Neural progenitor cell (in vitro differentiated cells): ENCODE measurements around the gene LCK. TPM values are rescaled to one million over a fixed set of nuclear protein-coding genes. Genes with fewer than 3 reads are reported as not detected.
"Not testable (repeated sequence)": the region's sequence is repeated elsewhere in the genome, so short reads cannot be mapped to it uniquely, and the experiment has no call there.

Source experiments
- DNase-seq: peaks from one replicate; pipeline ENCODE4 v3.0.0-alpha.2; 2016; ENCODE audit warnings: low spot score
- H2AFZ ChIP-seq: fragments of 200-600 bp; sonication (generic); replicated peaks from 2 replicates; pipeline ENCODE4 v1.6.1; 2016; ENCODE audit warnings: antibody characterized with exemption
- H3F3A ChIP-seq: fragments of 200-600 bp; sonication (generic); 2 replicates; pipeline ENCODE4 v1.6.1; 2016; ENCODE audit warnings: antibody characterized with exemption, low read depth
- H3K27ac ChIP-seq: fragments of 200-600 bp; sonication (generic); 2 replicates; pipeline ENCODE4 v1.5.1; 2016; ENCODE audit warnings: mild to moderate bottlenecking
- H3K27me3 ChIP-seq: fragments of 200-600 bp; sonication (generic); 2 replicates; pipeline ENCODE4 v1.6.1; 2016; ENCODE audit warnings: mild to moderate bottlenecking, moderate library complexity
- H3K36me3 ChIP-seq: fragments of 200-600 bp; sonication (generic); 2 replicates; pipeline ENCODE4 v1.5.1; 2016
- H3K4me1 ChIP-seq: fragments of 200-600 bp; sonication (generic); 2 replicates; pipeline ENCODE4 v1.6.1; 2016; ENCODE audit warnings: mixed run types
- H3K4me2 ChIP-seq: fragments of 200-600 bp; sonication (generic); 2 replicates; pipeline ENCODE4 v1.6.1; 2016
- H3K4me3 ChIP-seq: fragments of 200-600 bp; sonication (generic); 2 replicates; pipeline ENCODE4 v1.5.1; 2016
- H3K79me2 ChIP-seq: fragments of 200-600 bp; sonication (generic); 2 replicates; pipeline ENCODE4 v1.6.1; 2016; ENCODE audit warnings: low read depth
- H3K9ac ChIP-seq: fragments of 200-600 bp; sonication (generic); 2 replicates; pipeline ENCODE4 v1.6.1; 2016
- H3K9me3 ChIP-seq: fragments of 200-600 bp; sonication (generic); 2 replicates; pipeline ENCODE4 v1.5.1; 2016; ENCODE audit warnings: low read depth
- H4K20me1 ChIP-seq: fragments of 200-600 bp; sonication (generic); 2 replicates; pipeline ENCODE4 v1.6.1; 2016; ENCODE audit warnings: low read depth
- H3K27ac Mint-ChIP-seq: 3 replicates; pipeline ENCODE4 v1.8.0; 2021; ENCODE audit warnings: mixed read lengths
- H3K27me3 Mint-ChIP-seq: 2 replicates; pipeline ENCODE4 v1.8.0; 2022; ENCODE audit warnings: low read depth, mild to moderate bottlenecking, inconsistent platforms, moderate library complexity, mixed read lengths; ENCODE audit not compliant: insufficient read depth
- H3K36me3 Mint-ChIP-seq: 3 replicates; pipeline ENCODE4 v1.8.0; 2021; ENCODE audit warnings: mixed read lengths
- H3K4me1 Mint-ChIP-seq: 3 replicates; pipeline ENCODE4 v1.8.0; 2021; ENCODE audit warnings: mixed read lengths
- H3K4me3 Mint-ChIP-seq: 3 replicates; pipeline ENCODE4 v1.8.0; 2021; ENCODE audit warnings: mild to moderate bottlenecking, moderate library complexity, mixed read lengths
- H3K9me3 Mint-ChIP-seq: 3 replicates; pipeline ENCODE4 v1.8.0; 2020; ENCODE audit warnings: mixed read lengths
- CTCF ChIP-seq: fragments of 200-600 bp; sonication (generic); IDR thresholded peaks from 2 replicates; pipeline ENCODE4 v1.5.1; 2017; ENCODE audit warnings: antibody characterized with exemption, mild to moderate bottlenecking
- EZH2 ChIP-seq: fragments of 200-600 bp; sonication (generic); IDR thresholded peaks from 2 replicates; pipeline ENCODE4 v1.6.1; 2017; ENCODE audit warnings: antibody characterized with exemption, mild to moderate bottlenecking, moderate library complexity
- EZH2phosphoT487 ChIP-seq: fragments of 200-600 bp; sonication (generic); IDR thresholded peaks from 2 replicates; pipeline ENCODE4 v1.6.1; 2017; ENCODE audit warnings: antibody characterized with exemption
- total RNA-seq: library from RNA; depleted of rRNA; stranded (reverse); fragments of >200 nt; gene quantifications from 2 replicates; pipeline ENCODE4 v1.2.3, GENCODE V29; 2015; ENCODE audit warnings: low replicate concordance

Gene LCK
- total RNA-seq, 1 donor from 2014 or later = 0.32 TPM

- no peaks in the 10 kb centered on the region for H3K27me3 ChIP-seq
- H3K27ac ChIP-seq = no peak overlapping the region
- no peaks in the 10 kb centered on the region for H3K9me3 ChIP-seq
- TF ChIP-seq EZH2phosphoT487 (no peak), CTCF (no peak), EZH2 (no peak)
- peak overlapping the region; percentile 89 for H3K4me3 ChIP-seq
- peak overlapping the region; percentile 44 for H2AFZ ChIP-seq
- Mint-ChIP-seq H3K36me3 (peaks cover 4% of the 10 kb centered on the region), H3K4me1 (peaks cover 10% of the 10 kb centered on the region), H3K27ac (no peak overlapping the region), H3K27me3 (peaks cover 8% of the 10 kb centered on the region), H3K9me3 (no peaks in the 10 kb centered on the region), H3K4me3 (peak overlapping the region; percentile 100)
- H3K79me2 ChIP-seq = peaks cover 41% of the 10 kb centered on the region
- DNase-seq = no peak
- peak overlapping the region; percentile 88 for H3K4me2 ChIP-seq
- no peaks in the 10 kb centered on the region for H3K36me3 ChIP-seq
- no peaks in the 10 kb centered on the region for H3K4me1 ChIP-seq
- no peak overlapping the region for H3K9ac ChIP-seq
- peaks cover 26% of the 10 kb centered on the region for H3F3A ChIP-seq
- H4K20me1 ChIP-seq = peaks cover 12% of the 10 kb centered on the region
Measured at GRCh38 chr1:32291145-32291707, 40.2 kb downstream of the LCK start.

GRCh38 chr1:32291708-32292538 is 40.9 kb downstream of the LCK start, which contains the start of gene HDAC1:
TSS of gene HDAC1 (plus strand) at chr1:32292083. CDS start at chr1:32292170, 87 bp downstream.
- Histone ChIP-seq H3K27ac (no peak within 1 kb of the TSS), H3F3A (peaks cover 26% of the 10 kb centered on the region), H3K4me1 (no peaks in the 10 kb centered on the region), H3K4me3 (peak within 1 kb of the TSS; percentile 89), H3K36me3 (no peaks in the 10 kb centered on the region), H3K79me2 (peaks cover 48% of the 10 kb centered on the region), H4K20me1 (peaks cover 19% of the 10 kb centered on the region), H3K9ac (peak within 1 kb of the TSS; percentile 54), H2AFZ (peak within 1 kb of the TSS; percentile 44), H3K9me3 (no peaks in the 10 kb centered on the region), H3K4me2 (peak within 1 kb of the TSS; percentile 88), H3K27me3 (no peaks in the 10 kb centered on the region)
- Mint-ChIP-seq H3K9me3 (no peaks in the 10 kb centered on the region), H3K27ac (peak within 1 kb of the TSS; percentile 94), H3K4me1 (peaks cover 10% of the 10 kb centered on the region), H3K4me3 (peak within 1 kb of the TSS; percentile 100), H3K36me3 (peaks cover 8% of the 10 kb centered on the region), H3K27me3 (peaks cover 8% of the 10 kb centered on the region)
- DNase-seq = peak; percentile 92
- no peak for TF ChIP-seq EZH2phosphoT487
- no peak for TF ChIP-seq EZH2
- TF ChIP-seq CTCF = no peak

- peaks cover 18% of the 10 kb centered on the region for H3K36me3 Mint-ChIP-seq
- H3F3A ChIP-seq, H3K27me3 ChIP-seq, H3K4me3 Mint-ChIP-seq, H3K9me3 Mint-ChIP-seq, H3K27me3 Mint-ChIP-seq, H3K4me2 ChIP-seq, H3K9me3 ChIP-seq, H3K9ac ChIP-seq, DNase-seq, H3K27ac Mint-ChIP-seq, H3K4me1 ChIP-seq, H3K4me1 Mint-ChIP-seq, H3K4me3 ChIP-seq, H3K27ac ChIP-seq, H2AFZ ChIP-seq, H3K36me3 ChIP-seq: not testable (repeated sequence)
- H4K20me1 ChIP-seq = peaks cover 56% of the 10 kb centered on the region
- H3K79me2 ChIP-seq = peaks cover 89% of the 10 kb centered on the region
Measured at GRCh38 chr1:32298211-32298610, 47.1 kb downstream of the LCK start.

- no peaks in the 10 kb centered on the region for H3K27me3 ChIP-seq
- H3K9me3 ChIP-seq = no peaks in the 10 kb centered on the region
- H3K36me3 ChIP-seq = peaks cover 9% of the 10 kb centered on the region
- peaks cover 56% of the 10 kb centered on the region for H4K20me1 ChIP-seq
- H3F3A ChIP-seq = no peaks in the 10 kb centered on the region
- Mint-ChIP-seq H3K27me3 (no peaks in the 10 kb centered on the region), H3K4me1 (peaks cover 3% of the 10 kb centered on the region), H3K9me3 (peaks cover 2% of the 10 kb centered on the region), H3K27ac (no peak overlapping the region), H3K4me3 (no peak overlapping the region), H3K36me3 (peaks cover 28% of the 10 kb centered on the region)
- H3K4me2 ChIP-seq = no peak overlapping the region
- H3K79me2 ChIP-seq = peaks cover 86% of the 10 kb centered on the region
- DNase-seq = no peak
- no peak overlapping the region for H2AFZ ChIP-seq
- no peak overlapping the region for H3K9ac ChIP-seq
- H3K27ac ChIP-seq = no peak overlapping the region
- H3K4me3 ChIP-seq = no peak overlapping the region
- no peaks in the 10 kb centered on the region for H3K4me1 ChIP-seq
- TF ChIP-seq EZH2 (no peak), CTCF (no peak), EZH2phosphoT487 (no peak)
Measured at GRCh38 chr1:32299327-32299726, 48.3 kb downstream of the LCK start.
